GM19193 (cell line): Measurements from ENCODE around the gene DEFB112.

ENCODE experiments used
- POLR2A ChIP-seq: IDR thresholded peaks from 4 replicates; pipeline ENCODE4 v1.6.1; 2011; ENCODE audit not compliant: insufficient read depth, insufficient read length; ENCODE audit errors: extremely low read depth

The DEFB112 gene

DNA sequence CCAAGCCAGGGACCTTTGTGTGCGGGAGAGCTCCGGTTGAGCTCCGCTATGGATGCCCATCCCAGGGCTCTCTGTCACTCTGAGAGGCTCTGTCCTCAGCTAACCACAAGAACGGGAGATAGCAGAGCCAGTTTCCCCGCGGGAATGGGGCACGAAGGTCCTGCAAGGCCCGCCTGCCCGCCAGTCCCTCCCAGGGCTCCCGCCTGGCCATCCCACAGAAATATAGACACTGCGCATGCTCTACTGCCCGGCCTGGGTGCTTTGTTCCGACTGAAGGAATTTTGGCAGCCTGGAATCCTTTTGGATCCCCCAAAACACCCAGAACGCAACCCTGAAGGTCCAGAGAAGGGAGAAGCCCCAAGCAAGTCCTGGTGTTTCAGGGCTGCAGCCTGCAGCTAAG, 19.4 kb downstream of the DEFB112 start:
- TF ChIP-seq POLR2A = no peak

DNA sequence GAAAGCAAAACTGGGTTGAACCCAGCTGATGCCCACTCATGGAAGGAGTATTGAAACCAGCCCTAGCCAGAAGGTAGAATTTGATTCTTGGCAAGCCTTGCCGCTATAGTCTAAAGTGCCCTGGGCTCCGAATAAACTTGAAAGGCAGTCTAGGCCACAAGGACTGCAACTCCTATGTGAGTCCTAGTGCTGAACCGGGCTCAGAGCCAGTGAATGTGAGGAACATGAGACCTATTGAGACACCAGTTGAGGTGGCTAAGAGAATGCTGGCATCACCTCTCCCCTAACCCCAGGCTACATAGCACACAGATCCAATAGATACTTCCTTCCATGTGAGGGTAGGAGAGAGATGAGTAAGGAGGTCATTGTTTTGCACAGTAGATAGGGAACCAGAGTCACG, 24.5 kb downstream of the DEFB112 start:
- no peak for TF ChIP-seq POLR2A

DNA sequence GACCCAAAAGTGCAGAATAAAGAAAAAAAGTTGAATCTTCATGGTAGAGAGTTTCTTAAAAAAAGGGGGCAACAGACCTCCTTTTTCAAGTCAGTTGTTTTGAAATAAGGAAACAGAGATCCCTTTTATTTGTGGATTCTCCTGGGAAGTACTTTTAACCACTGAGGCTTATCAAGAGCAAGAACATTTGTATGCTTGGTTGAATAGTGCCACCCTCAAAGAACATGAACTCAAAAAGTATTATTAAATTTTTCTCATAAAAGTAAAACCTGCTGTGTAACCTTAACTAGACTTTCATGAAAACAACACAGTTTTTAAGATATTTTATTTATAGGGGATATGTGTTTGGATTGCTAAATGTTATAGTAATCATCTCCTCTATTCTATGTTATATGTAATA, 27.8 kb downstream of the DEFB112 start, which contains the start of gene DEFB110:
DEFB110 (minus strand) TSS at position 101 of the 400 bp plus-strand sequence; CDS start at position 42, 59 bp downstream.
- TF ChIP-seq POLR2A = no peak

DNA sequence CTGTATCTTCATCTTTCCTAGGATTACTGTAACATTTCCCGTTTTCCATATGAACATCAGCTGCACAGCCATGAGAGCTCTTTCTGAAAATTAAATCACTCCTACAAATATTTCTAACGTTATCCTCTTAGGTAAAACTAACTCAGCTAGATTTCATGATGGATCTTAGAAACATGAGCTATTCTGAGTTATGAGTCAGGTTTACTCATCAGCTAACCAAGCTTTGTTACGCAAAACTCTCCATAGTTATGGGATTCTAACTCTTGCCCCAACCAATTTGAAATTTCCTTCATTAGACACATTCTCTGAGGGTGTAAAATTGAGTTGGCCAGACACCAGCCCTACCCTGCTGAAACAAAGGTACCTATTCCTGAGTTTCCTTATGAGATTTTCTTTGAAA, 41.9 kb downstream of the DEFB112 start:
- TF ChIP-seq POLR2A = no peak

DNA sequence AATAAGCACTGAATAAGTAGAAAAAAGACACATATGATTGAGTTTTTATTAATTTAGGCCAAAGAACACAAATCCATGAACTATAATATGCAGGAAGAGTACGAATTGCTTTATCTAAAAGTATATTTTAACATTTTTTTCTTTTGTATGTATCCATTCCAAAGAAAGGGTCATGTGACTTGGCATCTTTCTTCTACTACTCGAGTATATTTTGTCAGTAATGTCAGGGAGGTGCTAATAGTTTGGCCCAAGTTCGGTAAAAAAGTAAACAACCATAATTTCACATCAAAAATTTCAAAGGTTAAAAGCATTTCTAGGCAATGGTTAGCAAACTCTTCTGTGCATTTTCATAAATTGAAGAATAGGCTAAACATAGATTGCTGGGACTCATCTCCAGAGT, 46.6 kb downstream of the DEFB112 start:
- no peak for TF ChIP-seq POLR2A

DNA sequence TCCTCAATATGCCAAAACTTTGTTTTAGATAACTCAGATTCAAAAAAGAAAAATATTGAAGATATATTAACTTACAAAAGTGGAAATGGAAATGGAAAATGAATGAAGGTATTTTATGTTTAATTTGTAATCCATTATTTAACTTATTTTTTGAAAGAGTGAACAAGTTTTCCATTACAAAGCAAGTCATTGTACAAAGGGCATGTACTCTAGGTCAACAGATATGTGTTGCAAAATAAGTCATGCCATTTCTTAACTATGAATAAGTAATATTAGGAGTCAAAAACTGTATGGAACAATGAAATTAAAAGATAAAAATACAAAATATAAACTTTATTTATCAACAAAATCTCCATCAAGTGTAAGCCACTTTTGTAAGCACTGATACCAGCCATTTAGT, 54.5 kb downstream of the DEFB112 start:
- TF ChIP-seq POLR2A = no peak
